G401.6 (cell line): ENCODE data around the gene FOXC1.

Experiments used
- FAIRE-seq: peaks from 2 replicates; lab custom pipeline; 2012; peaks lifted over from hg19 to GRCh38; lab: Jason Lieb, UNC

FOXC1 gene

GRCh38 chr6:1612299-1612973, 2.7 kb downstream of the FOXC1 start:
- no peak for FAIRE-seq

DNA sequence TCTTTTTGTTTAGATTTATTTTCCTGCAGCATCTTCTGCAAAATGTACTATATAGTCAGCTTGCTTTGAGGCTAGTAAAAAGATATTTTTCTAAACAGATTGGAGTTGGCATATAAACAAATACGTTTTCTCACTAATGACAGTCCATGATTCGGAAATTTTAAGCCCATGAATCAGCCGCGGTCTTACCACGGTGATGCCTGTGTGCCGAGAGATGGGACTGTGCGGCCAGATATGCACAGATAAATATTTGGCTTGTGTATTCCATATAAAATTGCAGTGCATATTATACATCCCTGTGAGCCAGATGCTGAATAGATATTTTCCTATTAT, 3.2 kb downstream of the FOXC1 start:
- FAIRE-seq, result no peak

DNA sequence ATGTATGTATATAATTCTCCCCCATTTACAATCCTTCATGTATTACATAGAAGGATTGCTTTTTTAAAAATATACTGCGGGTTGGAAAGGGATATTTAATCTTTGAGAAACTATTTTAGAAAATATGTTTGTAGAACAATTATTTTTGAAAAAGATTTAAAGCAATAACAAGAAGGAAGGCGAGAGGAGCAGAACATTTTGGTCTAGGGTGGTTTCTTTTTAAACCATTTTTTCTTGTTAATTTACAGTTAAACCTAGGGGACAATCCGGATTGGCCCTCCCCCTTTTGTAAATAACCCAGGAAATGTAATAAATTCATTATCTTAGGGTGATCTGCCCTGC, 3.6 kb downstream of the FOXC1 start:
- FAIRE-seq, result no peak

- no peak for FAIRE-seq
Measured at GRCh38 chr6:1613688-1614447, 4.2 kb downstream of the FOXC1 start.

- no peak for FAIRE-seq
Measured at GRCh38 chr6:1614448-1615150, 4.9 kb downstream of the FOXC1 start.

DNA sequence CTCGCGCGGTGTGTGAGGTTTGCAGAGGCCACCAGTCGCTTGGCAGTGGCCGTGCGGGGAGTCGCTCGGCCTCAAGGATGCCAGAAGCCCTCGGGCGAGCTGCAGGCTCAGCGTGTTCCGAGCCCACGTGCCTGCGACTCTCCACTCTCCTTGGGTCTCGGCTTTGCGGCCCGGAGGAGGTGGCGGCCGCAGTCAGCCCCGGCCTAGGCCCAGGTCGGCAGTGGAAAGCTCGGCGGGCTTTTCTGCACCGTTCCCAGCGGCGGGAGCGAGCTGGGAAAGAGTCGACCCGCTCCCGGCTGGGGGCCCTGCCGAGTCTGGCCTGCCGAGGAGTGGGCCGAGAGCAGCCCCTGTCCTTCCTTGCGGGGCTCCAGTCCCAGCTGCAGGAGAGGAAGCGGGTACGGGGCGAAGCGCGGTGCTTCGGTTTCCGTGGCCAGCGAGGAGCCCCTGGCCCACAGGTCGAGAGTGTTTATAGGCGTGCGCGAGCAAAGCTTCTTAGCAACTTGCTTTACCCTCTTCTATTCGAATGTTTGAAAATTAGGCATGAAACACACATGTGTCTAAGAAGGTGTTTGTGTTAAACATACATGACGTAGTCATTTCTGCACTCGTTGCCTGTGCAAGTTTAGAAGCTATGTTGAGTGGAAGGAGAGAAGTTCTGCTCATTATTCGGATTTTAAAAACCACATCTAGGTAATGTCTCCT, 5.6 kb downstream of the FOXC1 start:
- no peak for FAIRE-seq

DNA sequence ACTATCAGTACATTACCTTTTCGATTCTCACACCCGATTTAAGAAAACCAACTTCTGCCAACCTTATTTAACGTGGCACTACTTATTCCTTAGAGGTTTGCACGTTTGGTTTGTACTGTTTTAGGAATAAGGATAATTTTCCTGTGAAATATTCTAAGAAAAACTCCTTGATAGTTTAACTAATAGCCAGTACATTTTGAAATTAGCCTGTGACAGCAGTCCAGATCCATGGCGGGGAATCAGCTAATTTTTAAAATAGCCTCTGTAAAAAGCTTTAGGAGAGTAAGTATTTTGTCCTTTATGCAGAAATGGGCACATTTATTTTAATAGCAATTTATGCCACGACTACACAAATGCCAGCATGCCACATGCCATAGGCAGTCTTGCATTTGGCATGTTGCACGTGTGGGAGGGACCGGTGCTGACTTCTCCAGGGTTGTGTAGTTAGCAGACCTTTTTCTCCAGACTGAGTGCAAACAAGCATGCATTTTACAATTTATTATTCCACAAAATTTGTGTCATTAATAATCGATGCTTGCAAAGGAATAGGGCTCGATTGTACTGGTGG, 6.2 kb downstream of the FOXC1 start:
- FAIRE-seq, result no peak

- FAIRE-seq, result no peak
Measured at GRCh38 chr6:1616701-1617463, 7.2 kb downstream of the FOXC1 start.

GRCh38 chr6:1617466-1618310, 8.0 kb downstream of the FOXC1 start:
- FAIRE-seq, result no peak

DNA sequence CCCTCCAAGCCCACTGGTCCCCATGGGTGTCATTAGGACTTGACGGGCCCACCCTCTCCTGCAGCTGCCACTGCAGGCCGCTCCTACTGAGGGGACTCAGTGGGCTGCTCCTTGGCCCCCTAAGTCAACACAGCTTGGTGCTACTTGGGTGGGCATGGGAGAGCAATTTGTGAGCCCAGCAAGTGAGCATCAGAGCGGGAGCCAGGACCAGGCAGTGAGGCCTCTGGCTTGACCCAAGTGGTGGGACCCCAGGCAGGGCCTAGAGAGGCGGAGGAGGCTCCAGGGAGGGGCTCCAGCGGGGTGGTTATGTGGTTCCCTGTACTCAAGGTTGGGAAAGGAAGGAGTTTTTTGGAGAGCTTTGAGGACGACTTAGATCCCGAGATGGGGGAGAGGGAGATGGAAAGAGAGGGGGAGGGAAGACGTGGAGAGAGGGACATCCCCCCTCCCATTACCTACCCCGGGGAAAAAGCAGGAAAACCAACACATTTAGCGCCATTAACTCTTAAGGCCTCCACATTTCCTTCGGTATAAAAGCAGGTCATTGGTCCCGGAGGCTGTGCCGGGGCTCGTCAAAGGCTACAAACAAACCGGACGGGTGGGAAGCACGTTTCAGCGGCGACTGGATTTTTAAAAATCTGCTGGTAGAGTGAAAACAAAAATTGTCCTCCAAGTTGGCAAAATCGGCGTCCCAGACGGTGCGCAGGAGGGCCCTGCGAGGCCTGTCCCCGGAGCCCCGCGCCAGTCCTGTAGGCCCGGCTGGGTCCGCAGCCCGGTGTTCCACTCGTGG, 8.8 kb downstream of the FOXC1 start:
- FAIRE-seq, result no peak

- no peak for FAIRE-seq
Measured at GRCh38 chr6:1619098-1619672, 9.5 kb downstream of the FOXC1 start.

DNA sequence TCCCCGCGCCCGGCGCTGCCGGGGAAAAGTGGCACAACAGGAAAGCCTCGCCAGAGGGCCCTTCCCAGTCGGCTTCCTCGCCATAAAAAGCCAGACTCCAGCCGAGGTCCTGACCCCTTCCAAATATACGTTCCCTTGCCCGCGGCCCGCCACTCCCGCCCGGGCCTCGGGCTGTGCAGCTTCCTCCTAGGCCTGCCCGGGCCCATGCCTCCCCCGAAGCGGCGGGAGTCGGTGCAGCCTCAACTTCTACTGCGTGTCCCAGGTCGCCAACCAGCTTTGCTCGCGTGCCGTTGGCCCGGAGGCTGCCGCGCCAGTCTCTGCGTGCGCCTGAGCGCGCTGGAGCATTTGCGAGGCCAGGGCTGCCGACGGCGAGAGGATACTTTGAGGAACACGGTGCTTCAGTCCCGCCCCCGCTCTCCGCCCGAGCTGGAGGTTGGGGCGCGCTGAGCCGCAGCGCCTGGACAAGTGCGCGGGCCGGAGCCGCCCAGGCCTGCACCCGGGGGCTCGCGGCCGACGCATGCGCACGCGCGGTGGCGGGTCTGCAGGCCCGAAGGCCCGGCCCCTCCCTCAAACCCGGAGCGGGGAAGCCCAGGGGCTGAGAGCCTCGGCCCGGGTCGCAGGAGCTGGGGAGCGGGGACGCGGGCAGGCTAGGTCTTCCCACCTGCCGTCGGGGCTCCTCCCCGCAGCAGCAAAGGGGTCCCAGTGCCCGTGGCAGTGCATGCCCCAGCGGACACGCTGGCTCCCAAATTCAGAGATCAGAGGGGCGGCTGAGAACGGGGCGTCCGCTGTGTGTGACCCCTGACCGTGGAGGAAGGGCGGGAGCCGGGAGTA, 10.2 kb downstream of the FOXC1 start:
- no peak for FAIRE-seq

DNA sequence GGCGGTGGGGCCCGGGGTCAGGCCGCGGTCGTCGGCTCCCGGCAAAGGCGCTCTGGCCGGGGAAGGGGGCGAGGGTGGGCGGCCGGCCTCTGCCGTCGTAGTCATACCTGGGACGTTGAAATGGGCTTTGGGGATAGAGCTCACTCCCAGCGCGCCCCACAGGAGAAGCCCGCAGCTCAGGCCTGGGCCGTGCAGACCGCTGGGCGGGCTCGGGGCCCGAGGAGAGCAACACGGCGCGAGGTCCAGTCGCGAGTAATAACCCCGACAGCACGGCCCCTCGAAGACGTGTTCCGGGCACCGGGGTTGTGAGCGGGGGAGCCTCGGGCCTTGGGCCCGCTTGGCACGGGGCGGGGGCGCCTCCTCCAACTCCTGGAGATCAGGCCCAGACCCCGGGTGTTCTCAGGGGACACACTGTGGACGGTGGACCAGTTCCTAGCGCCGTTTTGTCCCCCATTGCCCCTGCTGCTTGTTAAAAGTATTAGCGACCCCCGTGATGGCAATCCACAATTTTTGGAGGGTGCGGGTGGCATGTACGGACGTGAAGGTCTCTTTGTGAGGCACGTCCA, 10.9 kb downstream of the FOXC1 start:
- FAIRE-seq, result no peak

GRCh38 chr6:1621070-1621701, 11.5 kb downstream of the FOXC1 start:
- no peak for FAIRE-seq

DNA sequence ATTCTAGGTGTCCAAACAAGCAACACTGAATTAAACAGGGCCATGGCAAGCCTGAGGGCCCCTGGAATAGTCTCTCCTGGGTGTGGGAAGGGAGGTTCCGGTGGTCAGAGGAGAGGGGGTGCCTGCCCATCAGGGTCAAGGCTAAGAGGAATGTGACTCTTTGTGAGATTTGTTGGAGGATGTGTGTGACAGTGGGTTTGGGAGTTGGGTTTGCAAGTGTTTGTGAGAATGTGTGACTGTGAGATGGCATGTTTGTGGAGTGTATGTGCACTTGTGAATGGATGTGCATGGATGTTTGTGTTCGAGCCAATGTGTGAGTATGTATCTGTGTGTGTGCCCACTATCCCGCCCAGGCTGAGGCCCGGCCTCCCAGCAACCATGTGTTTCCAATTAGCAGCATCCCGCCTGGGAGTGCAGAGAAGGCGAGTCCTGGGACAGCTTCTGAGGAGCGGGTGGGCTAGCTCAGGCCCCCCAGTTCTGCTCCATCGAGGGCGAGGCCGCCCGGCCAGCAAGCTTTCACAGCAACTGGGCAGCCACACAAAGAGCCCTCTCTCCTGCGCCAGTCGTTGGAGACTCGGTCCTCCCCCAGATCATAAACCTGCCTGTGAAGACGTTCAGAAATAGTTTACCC, 12.6 kb downstream of the FOXC1 start:
- no peak for FAIRE-seq

- no peak for FAIRE-seq
Measured at GRCh38 chr6:1622851-1623768, 13.4 kb downstream of the FOXC1 start.

DNA sequence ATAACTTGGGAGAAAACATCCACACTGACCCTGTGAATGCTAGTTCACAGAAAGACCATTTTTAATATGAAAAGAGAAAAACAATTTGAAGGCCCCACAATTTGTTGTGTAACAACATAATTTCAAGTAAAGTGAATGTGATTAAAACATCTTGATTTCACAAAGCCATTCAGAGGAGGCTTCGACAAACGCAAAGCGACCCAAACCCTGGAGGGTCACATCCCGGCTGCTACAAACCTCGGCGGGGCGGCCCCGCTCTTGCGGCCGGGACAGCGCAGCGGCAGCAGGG, 14.0 kb downstream of the FOXC1 start:
- no peak for FAIRE-seq
